Panc1 (cell line): Measurements from ENCODE around the gene ADCY1.

Source experiments
- CTCF ChIP-seq: fragments of 450-650 bp; IDR thresholded peaks from 2 replicates; pipeline ENCODE4 v1.5.1; 2017; ENCODE audit warnings: mild to moderate bottlenecking
- TF ChIP-seq, protein P1 (sequence below), 2 experiments: IDR thresholded peaks; 2 replicates each; pipeline ENCODE4 v1.6.1; 2011 to 2012; ENCODE audit warnings: low read depth in 2 of 2, control low read depth in 1 of 2, low read length in 1 of 2, mild to moderate bottlenecking in 1 of 2, moderate library complexity in 1 of 2; ENCODE audit not compliant: insufficient read depth in 1 of 2

DNA sequence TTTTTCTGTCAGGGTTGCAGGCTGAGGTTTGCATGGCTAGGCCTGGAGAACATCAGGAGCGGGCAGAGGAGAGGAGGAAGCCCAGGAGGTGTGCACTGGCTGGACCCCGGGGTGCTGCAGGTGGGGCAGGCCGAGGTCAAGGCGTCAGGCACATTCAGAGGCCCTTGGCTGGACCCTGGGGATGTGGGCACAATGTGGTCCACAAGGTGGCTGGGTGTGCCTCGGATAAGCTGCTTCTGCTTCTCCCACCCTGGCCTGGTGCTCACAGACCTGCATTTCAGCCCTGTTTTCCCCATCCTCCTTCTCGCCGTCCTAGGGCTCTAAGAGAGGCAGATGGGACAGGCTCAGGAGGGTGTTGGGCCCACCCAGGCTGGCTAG lies 108.2 kb downstream of the ADCY1 start:
- TF ChIP-seq, protein P1, sequence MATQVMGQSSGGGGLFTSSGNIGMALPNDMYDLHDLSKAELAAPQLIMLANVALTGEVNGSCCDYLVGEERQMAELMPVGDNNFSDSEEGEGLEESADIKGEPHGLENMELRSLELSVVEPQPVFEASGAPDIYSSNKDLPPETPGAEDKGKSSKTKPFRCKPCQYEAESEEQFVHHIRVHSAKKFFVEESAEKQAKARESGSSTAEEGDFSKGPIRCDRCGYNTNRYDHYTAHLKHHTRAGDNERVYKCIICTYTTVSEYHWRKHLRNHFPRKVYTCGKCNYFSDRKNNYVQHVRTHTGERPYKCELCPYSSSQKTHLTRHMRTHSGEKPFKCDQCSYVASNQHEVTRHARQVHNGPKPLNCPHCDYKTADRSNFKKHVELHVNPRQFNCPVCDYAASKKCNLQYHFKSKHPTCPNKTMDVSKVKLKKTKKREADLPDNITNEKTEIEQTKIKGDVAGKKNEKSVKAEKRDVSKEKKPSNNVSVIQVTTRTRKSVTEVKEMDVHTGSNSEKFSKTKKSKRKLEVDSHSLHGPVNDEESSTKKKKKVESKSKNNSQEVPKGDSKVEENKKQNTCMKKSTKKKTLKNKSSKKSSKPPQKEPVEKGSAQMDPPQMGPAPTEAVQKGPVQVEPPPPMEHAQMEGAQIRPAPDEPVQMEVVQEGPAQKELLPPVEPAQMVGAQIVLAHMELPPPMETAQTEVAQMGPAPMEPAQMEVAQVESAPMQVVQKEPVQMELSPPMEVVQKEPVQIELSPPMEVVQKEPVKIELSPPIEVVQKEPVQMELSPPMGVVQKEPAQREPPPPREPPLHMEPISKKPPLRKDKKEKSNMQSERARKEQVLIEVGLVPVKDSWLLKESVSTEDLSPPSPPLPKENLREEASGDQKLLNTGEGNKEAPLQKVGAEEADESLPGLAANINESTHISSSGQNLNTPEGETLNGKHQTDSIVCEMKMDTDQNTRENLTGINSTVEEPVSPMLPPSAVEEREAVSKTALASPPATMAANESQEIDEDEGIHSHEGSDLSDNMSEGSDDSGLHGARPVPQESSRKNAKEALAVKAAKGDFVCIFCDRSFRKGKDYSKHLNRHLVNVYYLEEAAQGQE (IDR thresholded peaks at IDR 0.05; ENCODE audit: insufficient read depth in 1 of 2, low read depth in 2 of 2, low read length in 1 of 2) = no peak
- no peak for TF ChIP-seq CTCF
